ENCODE data around the gene LYPD1.

DNA sequence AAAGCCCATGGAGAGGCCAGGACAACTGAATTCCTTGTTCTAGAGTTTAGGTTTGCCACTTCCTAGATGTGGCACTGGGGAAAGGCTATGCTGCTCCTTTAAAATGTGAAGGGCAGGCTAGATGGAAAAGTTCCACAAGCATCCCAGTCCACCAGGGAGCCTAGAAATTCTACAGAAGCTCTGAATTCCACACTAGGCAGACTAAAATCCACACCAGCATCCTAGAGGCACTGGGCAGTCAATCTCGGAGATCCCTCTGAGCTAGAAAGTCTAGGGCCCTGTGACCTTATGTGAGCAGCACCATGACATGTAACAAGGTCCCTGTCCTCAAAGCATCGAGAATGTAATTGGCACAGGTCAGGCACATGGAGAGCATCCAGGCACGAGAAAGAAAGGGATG is 71.5 kb downstream of the LYPD1 start:
- TF ChIP-seq CTCF (IDR thresholded peaks at IDR 0.05) (no peak), POLR2A (IDR thresholded peaks at IDR 0.05) (no peak)
